ENCODE measurements around the gene BET1L. TPM values are rescaled to one million over a fixed set of nuclear protein-coding genes. Genes with fewer than 3 reads are reported as not detected.

BET1L gene
- total and polyA plus RNA-seq, 8 donors = 27.7 to 53.4 (median 41.2) TPM

GRCh38 chr11:253160-253885, 46.1 kb upstream of the BET1L start:
- no peak overlapping the region for H3K27ac ChIP-seq
- 72 to 78% methylated on average over 13 of the region's 13 CpGs for WGBS, 2 donors
- no peak overlapping the region for H3K4me3 ChIP-seq
- no peaks in the 10 kb centered on the region for H3K4me1 ChIP-seq
- no peaks in the 10 kb centered on the region for H3K9me3 ChIP-seq
- ATAC-seq (no peak), FAIRE-seq (no peak), DNase-seq (no peak)
- H3K27me3 ChIP-seq = no peaks in the 10 kb centered on the region
- intact Hi-C loops (cut with DNase I) = no loop called here
- no peak for TF ChIP-seq CTCF (IDR thresholded peaks at IDR 0.05)
- H3K36me3 ChIP-seq = peaks cover 0 to 19% (median 3%) of the 10 kb centered on the region in 3 donors

- no peak for TF ChIP-seq CTCF (IDR thresholded peaks at IDR 0.05)
- Histone ChIP-seq H3K4me1 (no peaks in the 10 kb centered on the region), H3K27ac (no peak overlapping the region), H3K36me3 (peaks cover 0 to 25% (median 3%) of the 10 kb centered on the region in 3 donors), H3K9me3 (no peaks in the 10 kb centered on the region), H3K27me3 (no peaks in the 10 kb centered on the region), H3K4me3 (no peak overlapping the region)
- no peak for DNase-seq
- WGBS, 2 donors = 90 to 92% methylated on average over 8 of the region's 8 CpGs
- intact Hi-C loops (cut with DNase I) = no loop called here
- FAIRE-seq = no peak
- no peak for ATAC-seq
These were observed 45.5 kb upstream of the BET1L start for GRCh38 chr11:252666-253065.

- intact Hi-C loops (cut with DNase I) = no loop called here
- no peak for TF ChIP-seq CTCF (IDR thresholded peaks at IDR 0.05)
- 78 to 82% methylated on average over 10 of the region's 10 CpGs for WGBS, 2 donors
- DNase-seq = no peak
- Histone ChIP-seq H3K36me3 (peaks cover 0 to 32% (median 10%) of the 10 kb centered on the region in 3 donors), H3K4me1 (no peaks in the 10 kb centered on the region), H3K27ac (no peak overlapping the region), H3K27me3 (no peaks in the 10 kb centered on the region), H3K4me3 (no peak overlapping the region), H3K9me3 (no peaks in the 10 kb centered on the region)
- ATAC-seq = no peak
- no peak for FAIRE-seq
These were observed 44.4 kb upstream of the BET1L start for GRCh38 chr11:251550-251949.

- DNase-seq (peak in 5 of 6 donors; percentile 31 to 74 (median 50)), FAIRE-seq (no peak), ATAC-seq (peak; percentile 83 to 94 (median 86))
- no peaks in the 10 kb centered on the region for H3K27me3 ChIP-seq
- no peaks in the 10 kb centered on the region for H3K4me1 ChIP-seq
- H3K4me3 ChIP-seq = no peak overlapping the region
- WGBS, 2 donors = 82 to 83% methylated on average over 10 of the region's 10 CpGs
- peak in 2 of 4 donors; percentile 31 to 45 for TF ChIP-seq CTCF (IDR thresholded peaks at IDR 0.05)
- intact Hi-C loops (cut with DNase I) = no loop called here
- H3K36me3 ChIP-seq = peaks cover 0 to 38% (median 10%) of the 10 kb centered on the region in 3 donors
- no peak overlapping the region for H3K27ac ChIP-seq
- no peaks in the 10 kb centered on the region for H3K9me3 ChIP-seq
These were observed 43.6 kb upstream of the BET1L start for GRCh38 chr11:250740-251299.

GRCh38 chr11:250274-250673, 43.1 kb upstream of the BET1L start:
- H3K27ac ChIP-seq = no peak overlapping the region
- WGBS, 2 donors = 86% methylated on average over 5 of the region's 5 CpGs
- ATAC-seq (no peak), FAIRE-seq (no peak), DNase-seq (no peak)
- no peak for TF ChIP-seq CTCF (IDR thresholded peaks at IDR 0.05)
- no peaks in the 10 kb centered on the region for H3K4me1 ChIP-seq
- peaks cover 0 to 39% (median 10%) of the 10 kb centered on the region in 3 donors for H3K36me3 ChIP-seq
- no peak overlapping the region for H3K4me3 ChIP-seq
- no peaks in the 10 kb centered on the region for H3K9me3 ChIP-seq
- intact Hi-C loops (cut with DNase I) = no loop called here
- no peaks in the 10 kb centered on the region for H3K27me3 ChIP-seq

Measured in pancreas (tissue), 10 donors.